ENCODE measurements around the gene ANP32D.

DNA sequence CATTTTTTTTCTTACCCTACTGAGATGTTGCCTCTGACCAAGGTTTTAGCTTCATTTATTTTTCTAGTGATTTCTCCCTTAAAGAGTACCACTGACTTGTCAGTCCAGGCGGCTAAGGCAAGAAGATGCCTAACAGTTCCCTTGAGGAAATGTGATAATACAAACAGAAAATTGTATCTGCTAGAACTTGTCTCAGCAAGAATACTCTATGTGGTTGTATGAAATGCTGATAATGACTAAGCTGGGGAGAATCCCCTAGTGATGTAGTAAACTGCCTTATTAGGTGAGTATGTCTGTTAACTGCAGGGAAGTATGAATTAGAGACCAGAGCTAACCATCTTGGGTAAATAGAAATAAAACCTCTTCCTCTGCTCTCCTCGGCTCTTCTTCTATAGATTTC, 16.7 kb downstream of the ANP32D start:
- TF ChIP-seq, protein P1, sequence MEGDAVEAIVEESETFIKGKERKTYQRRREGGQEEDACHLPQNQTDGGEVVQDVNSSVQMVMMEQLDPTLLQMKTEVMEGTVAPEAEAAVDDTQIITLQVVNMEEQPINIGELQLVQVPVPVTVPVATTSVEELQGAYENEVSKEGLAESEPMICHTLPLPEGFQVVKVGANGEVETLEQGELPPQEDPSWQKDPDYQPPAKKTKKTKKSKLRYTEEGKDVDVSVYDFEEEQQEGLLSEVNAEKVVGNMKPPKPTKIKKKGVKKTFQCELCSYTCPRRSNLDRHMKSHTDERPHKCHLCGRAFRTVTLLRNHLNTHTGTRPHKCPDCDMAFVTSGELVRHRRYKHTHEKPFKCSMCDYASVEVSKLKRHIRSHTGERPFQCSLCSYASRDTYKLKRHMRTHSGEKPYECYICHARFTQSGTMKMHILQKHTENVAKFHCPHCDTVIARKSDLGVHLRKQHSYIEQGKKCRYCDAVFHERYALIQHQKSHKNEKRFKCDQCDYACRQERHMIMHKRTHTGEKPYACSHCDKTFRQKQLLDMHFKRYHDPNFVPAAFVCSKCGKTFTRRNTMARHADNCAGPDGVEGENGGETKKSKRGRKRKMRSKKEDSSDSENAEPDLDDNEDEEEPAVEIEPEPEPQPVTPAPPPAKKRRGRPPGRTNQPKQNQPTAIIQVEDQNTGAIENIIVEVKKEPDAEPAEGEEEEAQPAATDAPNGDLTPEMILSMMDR (IDR thresholded peaks at IDR 0.05): no peak
- TF ChIP-seq POLR2A (IDR thresholded peaks at IDR 0.05; ENCODE audit: low read depth): no peak
- no peak for TF ChIP-seq EP300 (IDR thresholded peaks at IDR 0.05)
